GM12873 (cell line): ENCODE data around the gene SLC1A7.

Experiments used
- CTCF ChIP-seq: IDR thresholded peaks from 2 replicates; pipeline ENCODE4 v1.5.1; 2012; ENCODE audit warnings: low read depth, mild to moderate bottlenecking, moderate library complexity, low read length, control low read depth; ENCODE audit not compliant: insufficient read depth; ENCODE audit errors: missing control alignments

SLC1A7 gene

DNA sequence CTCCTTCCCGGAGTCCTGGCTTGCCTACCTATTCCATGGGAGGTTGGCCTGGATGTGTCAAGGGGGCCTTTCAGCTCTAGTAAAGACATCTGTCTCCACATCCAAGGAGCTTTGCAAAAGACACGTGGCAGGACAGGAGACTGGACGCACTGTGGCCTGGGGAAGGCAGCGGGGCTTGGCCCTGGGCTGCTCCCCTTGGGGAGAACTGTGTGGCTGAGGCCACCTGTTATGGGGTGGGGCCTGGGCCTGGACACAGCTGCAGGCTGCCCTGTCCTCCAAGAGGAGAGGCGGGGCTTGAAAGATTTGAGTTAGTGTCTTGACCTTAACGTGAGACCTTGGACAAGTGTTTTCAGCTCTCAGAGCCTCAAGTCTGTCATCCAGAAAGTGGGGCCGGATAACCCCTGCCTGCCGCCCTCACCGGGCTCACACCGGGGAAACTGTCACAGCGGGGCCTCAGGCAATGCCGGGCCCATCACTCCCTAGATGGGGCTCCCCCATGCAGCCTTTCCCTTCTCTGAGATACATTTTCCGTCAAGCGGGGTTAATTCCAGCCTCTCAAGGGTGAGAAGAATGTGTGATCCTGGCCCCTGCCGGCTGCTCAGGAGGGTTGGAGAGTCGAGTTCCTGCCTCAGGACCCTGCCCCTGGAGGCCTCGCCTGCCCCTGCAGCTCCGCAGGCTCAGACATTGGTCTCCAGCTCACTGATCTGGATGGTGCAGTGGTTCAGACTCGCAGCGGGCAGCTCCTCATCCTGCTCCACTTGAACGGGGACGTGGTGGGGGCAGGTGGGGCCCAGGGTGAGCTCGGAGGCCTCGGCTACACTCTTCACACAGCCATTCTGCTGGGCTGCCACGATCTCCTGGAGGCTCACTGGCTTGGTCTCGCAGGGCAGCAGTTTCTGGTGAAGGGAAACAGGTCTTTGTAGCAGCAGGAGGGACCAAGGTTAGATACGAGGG is 54.8 kb downstream of the SLC1A7 start:
- no peak for TF ChIP-seq CTCF

- TF ChIP-seq CTCF, result no peak
Measured at GRCh38 chr1:53086491-53087070, 55.9 kb downstream of the SLC1A7 start.

DNA sequence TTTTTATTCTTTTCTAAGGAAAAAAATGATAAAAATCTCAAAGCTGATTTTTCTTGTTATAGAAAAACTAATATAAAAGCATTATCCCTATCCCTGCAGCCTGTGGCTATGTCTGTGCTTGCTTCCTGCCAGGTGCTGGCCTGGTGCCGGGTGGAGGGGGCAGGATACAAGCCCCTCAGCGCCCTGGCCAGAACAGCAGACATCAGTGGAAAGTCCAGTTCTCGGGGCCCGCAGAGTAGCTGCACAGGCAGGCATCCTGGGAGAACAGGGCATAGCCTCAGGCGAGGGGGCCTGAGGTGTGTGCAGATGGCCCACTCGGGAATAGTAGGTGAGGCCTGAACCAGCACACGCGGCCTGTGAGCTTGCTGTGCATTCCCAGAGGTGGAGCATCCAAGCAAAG is 57.0 kb downstream of the SLC1A7 start:
- TF ChIP-seq CTCF, result no peak

- no peak for TF ChIP-seq CTCF
Measured at GRCh38 chr1:53084589-53084971, 57.9 kb downstream of the SLC1A7 start.

- no peak for TF ChIP-seq CTCF
Measured at GRCh38 chr1:53083636-53084588, 58.5 kb downstream of the SLC1A7 start.

GRCh38 chr1:53082826-53083455 is 59.5 kb downstream of the SLC1A7 start:
- TF ChIP-seq CTCF, result no peak
